HG03342 (cell line): Measurements from ENCODE around the gene NOX5.

ENCODE experiments used
- ATAC-seq: cut with Tn5 transposase; IDR thresholded peaks from one replicate; pipeline ENCODE4 v1.9.1; 2021; ENCODE audit warnings: mild to moderate bottlenecking, moderate library complexity; ENCODE audit not compliant: unreplicated experiment

Gene NOX5

DNA sequence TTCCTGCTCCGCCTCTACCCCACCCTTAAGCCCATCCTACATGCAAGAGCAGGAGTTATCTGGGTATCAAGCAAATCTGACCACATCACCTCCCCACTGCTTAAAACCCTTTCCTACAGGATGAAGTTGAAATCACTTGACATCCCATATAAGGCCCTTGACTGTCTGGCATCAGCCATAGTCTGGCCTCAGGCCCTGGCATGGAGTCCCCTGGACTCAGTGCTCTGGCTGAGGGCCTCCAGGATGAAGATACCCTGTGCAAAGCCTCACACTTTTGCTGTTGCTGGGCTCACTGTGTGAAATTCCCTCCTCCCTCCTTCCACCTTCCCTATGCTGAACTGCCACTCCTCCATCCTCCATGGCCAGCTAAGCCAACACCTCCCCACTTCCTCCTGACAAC lies 80.8 kb downstream of the NOX5 start:
- ATAC-seq: no peak

DNA sequence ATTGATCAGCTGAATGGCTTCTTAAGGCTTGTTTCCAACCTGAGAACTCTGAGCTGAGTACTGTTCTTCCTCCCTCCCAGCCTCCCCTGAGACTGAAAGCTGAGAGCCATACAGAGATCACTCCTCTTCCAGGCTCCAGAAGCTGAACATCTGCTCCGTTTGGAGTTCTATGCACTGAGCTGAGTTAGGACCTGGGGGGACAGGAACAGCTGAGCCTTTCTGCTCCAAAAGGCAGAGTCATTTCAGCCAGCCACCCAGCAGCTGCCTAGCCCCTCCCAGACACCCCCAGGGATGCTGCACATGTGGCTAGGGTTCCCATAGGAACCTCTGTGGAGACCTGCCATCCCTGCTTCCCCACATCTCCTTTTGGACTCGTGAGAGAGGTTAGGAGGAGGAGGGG lies 81.7 kb downstream of the NOX5 start:
- ATAC-seq: no peak

DNA sequence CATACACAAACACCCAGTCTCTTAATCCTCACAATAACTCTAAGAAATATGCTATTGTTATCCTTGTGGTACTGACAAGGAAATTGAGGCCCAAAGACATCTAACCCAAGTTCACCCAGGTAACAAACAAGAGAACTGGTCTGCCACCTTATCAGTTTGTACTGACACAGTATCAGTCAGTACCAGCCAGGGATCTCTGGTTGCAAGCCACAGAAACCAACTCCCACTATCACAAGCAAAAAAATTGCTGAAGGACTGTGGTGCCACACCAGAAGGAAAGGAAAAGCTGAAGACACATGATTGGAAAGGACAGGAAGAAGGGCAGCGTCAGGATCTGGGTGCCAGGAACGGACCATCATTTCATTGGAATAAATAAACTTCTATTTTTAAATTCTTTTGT lies 82.1 kb downstream of the NOX5 start:
- ATAC-seq: no peak

DNA sequence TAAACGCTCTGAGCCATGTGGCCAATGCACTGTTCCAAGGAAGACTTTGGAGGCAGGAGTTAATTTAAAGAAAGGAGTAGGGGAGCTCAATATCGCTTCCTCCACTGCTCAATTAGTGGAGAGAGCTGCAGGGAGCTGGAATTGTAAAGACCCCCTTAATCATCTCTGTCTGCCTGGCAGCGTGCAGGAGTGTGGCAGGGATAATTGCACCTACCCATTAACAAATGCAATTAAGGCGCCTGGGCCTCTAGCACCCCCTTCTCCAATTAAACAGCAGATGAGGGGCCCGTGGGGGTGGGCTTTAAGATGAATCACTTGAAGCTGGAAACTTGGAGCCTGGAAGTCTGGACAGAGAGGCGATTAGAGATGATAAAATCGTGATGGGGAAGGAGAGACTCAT lies 84.3 kb downstream of the NOX5 start:
- no peak for ATAC-seq

DNA sequence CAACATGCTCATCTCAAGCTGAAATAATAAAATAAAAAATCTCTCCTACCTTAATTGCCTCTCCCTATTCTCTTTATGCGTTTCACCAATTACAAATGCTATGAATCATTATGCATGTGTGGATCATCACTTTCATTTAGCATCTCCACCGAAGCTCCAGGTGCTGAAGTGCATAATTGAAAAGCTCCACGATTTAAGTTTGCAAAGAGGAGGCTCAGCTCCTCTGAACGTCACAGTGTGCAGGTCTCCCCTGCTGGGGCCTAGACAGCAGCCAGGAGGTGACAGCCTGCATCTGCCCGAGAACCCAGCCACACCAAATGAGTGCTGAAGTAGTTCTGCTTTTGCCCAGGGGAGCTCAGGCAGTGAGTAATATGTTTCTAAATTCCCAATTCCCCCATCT lies 85.4 kb downstream of the NOX5 start:
- no peak for ATAC-seq

DNA sequence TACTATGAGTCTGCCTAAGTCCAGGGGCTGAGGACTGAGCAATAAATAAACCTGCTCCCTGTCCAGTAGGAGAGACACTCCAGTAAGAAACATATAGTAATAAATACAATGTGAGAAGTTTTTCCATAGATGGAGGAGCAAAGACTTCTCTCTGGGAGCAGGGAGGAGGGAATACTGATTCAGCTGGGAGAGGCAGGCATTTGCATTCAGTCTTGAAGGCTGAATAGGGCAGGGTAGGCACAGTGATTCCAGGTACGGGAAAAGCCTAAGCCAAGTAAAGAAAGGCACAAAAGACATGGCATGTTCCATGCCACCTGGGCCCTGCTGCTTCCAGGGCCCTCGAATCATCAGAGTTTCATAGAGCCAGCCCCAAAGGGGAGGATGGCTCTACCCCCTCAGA lies 86.3 kb downstream of the NOX5 start:
- ATAC-seq: no peak

DNA sequence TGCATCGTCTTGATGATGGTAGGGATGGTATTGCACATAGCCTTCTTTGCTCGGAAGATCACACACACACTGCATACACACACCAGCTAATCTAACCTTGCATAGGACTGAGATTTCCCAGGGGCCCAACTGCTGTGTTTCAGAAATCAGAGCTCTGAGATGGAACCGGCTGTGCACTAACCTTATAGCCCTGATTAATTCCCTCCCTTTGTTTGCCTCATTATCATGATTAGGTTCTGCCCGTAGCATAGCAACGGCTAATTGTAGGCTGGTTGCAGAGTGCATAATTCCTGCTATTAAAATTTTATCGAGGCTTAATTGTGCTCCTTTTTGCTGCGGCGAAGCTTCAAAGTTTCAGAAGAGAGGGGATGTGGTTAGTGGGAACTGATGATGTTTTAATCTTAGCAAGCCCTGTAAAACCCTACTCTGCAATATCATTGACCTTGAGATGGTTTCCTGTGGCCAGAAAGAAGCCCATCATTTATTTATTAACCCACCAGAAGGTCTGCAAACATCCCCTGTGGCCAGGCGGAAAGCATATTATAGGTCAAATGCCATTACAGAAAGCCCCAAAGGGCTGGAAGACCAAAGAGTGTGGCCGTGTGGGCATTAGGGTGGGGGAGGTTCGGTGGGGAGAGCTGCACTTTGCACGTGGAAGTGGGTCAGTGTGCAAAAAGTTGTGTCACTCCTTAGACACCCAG lies 89.7 kb downstream of the NOX5 start:
- ATAC-seq: no peak

DNA sequence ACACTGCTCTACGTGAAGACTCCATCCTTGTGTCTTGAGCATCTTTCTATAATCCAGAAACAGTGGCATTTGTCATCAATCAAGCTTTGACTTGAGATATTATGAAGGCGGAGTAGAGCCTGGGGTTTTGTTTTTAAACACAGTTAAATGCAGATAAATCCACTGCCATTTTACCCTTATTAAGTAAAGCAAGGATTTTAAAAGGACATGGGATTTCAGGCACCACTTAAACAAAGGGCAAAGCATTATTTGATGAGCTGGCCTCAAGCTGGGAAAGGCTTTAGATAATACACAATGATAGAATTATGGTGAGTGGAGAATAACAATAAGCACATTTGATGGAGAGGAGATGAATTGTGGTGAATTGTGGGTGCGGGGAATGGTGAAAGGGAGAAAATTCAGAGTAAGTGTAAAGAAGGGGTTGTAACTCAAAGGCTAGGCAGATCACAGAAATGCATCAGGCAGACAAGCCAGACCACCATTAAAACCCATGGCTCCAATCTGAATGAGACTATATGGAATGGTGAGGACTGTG lies 91.0 kb downstream of the NOX5 start:
- ATAC-seq: no peak

DNA sequence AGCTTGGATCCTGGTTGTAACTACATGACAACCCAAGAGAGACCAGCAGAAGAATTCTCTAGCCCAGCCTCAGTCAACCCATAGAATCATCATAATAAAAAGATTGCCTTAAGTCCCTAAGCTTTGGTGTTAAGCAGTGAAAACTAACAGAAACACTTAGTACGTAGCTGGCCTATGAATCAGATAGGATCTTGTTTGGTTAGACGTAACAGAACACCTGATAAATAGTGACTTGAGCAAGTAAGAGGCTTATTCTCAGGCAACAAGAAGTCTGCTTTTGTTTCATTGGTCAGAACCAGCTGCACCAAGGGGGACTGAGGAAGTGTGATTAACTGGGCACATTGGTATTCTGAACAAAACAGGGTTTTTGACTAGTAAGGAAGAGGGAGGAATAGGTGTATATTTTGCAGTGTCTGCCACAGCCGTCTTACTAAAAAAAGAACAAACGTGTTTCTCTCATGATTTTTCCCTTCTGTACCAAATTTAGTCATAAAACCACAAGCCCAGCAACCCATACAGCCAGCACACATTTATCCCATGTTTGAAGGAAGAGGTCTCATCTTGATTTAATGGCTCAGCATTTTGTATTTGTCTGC lies 92.6 kb downstream of the NOX5 start:
- ATAC-seq: no peak
